Activated CD4-positive, CD25-positive, alpha-beta regulatory T cell treated with anti-CD3 and anti-CD28 coated beads, Interleukin-2, amount 50 U/mL, for 72 hours (primary cell): ENCODE results near the gene CAMKMT.

ENCODE experiments used
- DNase-seq: peaks from one replicate; pipeline ENCODE4 v3.0.0; 2021

CAMKMT gene

DNA sequence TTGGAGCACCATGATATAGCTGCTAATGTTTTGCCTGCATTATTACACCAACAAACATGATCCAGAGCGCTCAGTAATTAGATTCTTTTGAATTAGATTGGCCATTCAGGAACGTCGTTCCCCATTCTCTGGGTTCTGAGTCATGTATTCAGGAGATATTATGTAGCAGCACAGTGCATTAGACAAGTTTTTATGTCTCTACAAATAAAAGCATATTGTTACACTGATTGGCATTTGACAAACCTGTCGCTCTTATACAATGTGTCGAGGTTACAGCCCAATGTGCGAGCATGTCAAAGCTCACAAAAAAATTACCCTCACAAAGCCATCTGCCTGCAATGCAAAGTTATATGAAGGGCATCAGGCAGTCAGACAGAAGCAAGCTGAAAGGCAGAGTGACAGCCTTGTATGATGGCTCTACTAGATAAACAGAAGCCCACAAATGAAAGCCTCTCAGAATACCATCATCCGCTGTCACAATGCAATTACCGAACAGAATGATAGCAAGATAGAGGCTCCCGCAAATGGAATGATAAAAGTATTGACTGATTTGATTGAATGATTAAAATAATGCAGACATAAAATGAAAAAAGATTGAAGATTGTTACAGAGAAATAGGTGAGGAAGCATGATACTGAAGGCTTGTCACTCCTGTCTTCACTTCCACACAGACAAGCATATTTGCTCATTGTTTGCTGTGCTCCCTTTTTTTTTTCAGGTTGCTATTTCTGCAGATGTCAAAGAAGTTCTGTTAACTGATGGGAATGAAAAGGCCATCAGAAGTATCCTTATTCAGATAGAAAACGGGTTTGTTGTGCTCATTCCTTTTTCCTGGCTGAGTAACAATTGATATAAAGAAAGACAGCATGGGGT lies 345.2 kb downstream of the CAMKMT start:
- DNase-seq: no peak

- DNase-seq: no peak
Observed at GRCh38 chr2:44707945-44708660, 346.4 kb downstream of the CAMKMT start.

DNA sequence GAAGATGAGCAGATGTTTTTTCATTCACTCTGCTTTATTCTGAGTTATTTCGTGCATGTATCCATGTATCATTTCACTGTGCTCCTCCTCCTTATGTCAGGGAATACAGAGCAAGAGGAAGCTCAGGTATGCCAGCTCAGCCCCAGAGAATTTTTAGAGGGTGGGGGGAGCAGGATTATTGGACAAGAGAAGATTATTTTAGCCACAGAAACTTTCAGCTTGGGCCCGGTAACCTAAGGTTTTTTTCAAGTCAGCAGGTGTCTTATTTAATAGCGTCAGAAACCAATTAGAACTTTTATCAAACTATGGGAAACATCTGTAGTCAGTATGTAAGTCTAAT lies 346.9 kb downstream of the CAMKMT start:
- no peak for DNase-seq

DNA sequence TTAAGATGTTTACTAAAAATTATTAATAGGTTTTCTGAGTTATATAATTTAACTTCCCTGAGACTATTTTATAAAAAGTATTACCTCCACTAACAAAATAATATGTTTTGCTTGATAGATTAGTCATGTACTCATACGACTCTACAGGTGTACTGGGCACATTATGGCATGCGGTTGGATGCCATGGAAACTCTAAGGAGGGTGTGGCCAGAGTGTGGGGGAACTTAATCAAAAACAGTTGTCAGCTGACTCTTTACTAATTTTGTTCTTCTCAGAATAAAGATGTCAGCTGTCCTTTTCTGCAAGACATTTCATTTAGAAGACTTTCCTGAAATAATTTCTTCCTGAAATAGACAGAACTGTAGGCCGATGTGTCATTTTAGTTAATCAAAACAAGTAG lies 351.4 kb downstream of the CAMKMT start:
- no peak for DNase-seq

- no peak for DNase-seq
Observed at GRCh38 chr2:44715671-44716081, 353.9 kb downstream of the CAMKMT start.

- no peak for DNase-seq
Observed at GRCh38 chr2:44716131-44716530, 354.4 kb downstream of the CAMKMT start.

GRCh38 chr2:44718431-44718830 lies 356.7 kb downstream of the CAMKMT start:
- no peak for DNase-seq

- no peak for DNase-seq
Observed at GRCh38 chr2:44719562-44719961, 357.8 kb downstream of the CAMKMT start.

GRCh38 chr2:44722026-44722625 lies 360.4 kb downstream of the CAMKMT start:
- DNase-seq: no peak

DNA sequence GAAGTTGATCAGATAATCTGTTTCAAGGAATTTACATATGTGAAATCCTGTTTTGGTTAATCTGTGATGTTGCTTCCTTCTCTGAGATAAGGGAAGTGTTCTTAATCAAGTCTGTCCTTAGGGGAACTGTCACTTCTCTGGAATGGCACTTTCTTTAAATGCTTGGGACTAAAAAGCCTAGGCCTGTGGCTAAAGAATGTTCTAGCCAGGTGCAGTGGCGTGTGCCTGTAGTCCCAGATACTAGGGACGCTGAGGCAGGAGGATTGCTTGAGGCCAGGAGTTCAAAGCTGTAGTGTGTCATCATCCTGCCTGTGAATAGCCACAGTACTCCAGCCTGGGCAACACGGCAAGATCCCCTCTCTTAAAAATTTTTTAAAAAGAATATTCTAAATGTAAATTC lies 362.2 kb downstream of the CAMKMT start:
- DNase-seq: no peak

GRCh38 chr2:44730593-44730992 lies 368.8 kb downstream of the CAMKMT start:
- DNase-seq: no peak

DNA sequence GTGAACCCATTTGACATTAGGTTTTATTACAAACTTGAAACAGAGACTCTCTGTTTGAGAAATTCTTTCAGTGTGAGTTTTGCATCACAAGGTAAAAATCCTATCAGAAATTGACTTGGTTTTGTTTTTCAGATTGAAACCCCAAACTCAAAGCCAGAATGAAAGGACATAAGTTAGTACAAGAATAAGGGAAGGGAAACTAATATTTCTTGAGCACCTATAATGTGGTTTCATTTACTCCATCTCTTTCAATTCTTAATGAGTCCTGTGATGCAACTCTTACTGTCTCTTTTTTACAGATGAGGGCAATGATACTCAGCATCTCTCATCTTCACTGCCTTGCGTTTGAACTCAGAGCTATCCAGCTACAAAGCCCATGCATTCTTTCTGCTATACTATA lies 369.8 kb downstream of the CAMKMT start:
- no peak for DNase-seq

GRCh38 chr2:44736270-44736942 lies 374.7 kb downstream of the CAMKMT start:
- no peak for DNase-seq

- no peak for DNase-seq
Observed at GRCh38 chr2:44740678-44741077, 378.9 kb downstream of the CAMKMT start.

GRCh38 chr2:44741507-44741906 lies 379.8 kb downstream of the CAMKMT start:
- DNase-seq: no peak

GRCh38 chr2:44742057-44742456 lies 380.3 kb downstream of the CAMKMT start:
- no peak for DNase-seq

DNA sequence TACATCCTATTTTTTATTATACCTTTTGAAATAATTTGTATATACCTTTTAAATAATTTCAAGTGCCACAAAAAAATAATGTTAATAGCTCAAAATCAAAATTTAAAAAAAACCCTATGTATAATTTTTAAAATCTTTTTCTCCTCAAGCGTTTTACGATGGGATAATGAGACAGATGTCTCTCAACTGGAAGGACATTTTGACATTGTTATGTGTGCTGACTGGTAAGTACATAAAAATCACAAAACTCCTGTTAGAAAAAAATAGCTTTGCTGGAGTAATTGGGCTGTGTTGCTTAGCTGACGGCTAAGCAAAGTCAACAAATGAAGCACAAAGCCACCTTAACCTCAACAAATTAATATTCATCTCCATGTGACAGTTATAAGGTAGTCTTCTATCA lies 381.7 kb downstream of the CAMKMT start:
- DNase-seq: no peak

GRCh38 chr2:44744961-44745892 lies 383.5 kb downstream of the CAMKMT start:
- no peak for DNase-seq

DNA sequence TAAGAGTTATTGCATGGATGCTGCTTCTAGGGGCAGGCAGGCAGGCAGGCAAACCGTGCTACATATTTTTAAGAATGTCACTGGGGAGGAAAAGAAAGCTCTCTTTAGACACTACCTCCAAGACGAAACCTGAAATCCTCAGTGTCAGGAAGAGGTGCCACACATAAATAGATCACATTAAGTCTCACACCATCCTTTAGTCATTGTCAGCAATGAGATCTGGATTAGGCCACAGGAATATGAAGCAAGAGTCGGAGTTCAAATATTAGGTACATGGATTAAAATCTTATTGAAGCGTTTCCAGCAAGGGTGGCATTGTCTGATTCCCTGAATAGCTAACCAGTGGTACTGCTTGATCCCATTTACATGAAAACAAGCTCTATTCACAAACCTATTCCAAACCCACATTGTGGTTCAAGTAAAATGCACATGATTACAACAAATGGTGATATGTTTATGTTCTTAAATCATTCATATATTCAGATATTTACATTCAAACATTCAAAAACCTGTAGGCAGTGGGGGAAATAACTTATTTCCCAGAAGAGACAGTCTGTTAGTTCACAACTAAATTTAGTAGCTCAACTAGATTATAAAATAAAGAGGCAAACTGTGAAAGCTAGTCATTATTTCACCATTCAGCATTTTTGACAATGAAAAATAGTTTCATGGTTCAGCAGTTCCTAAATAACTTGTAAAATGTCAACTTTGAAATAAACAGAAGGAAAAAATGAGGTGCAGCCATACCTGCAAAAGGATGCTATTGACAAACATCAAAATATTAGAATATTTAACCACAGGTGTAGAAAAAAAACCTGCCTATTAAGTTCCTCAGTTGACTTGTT lies 384.4 kb downstream of the CAMKMT start:
- DNase-seq: no peak

DNA sequence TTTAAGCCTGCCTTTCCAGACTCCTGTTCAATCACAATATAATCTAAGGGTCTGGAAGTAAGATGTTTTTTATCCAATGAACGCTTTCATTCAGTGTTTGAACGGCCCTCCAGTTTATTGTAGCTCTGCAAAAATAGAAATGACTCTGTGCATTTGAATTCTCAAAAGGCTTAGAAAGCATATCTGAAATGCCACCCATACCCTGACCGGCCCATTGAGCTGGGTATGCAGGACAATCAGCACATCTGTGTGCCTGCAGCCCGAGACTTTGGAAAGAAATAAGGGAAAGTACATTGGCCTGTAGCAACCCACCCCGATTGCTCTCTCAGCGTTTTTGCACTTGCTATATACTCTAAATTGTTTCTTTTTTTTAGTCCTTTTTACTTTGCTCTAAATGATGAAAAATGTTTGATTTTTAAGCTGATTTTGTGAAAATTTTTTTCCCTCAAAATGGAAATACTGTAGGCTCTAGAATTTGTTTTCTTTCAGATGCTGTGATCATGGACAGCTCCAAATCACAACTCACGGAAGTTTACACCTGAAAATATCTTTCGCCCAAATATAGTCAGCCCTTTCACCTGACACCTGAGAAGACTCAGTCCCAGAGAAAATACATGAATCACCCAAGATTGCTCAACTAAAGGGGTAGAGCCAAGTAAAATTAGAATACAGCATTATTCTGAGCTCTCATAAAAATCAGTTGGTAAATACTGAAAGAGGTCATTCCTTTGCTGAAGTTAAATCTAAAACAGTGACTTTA lies 385.3 kb downstream of the CAMKMT start:
- DNase-seq: no peak

- DNase-seq: no peak
Observed at GRCh38 chr2:44747794-44748193, 386.0 kb downstream of the CAMKMT start.
